BJ (cell line): ENCODE measurements around the gene SH3BP2. TPM values are rescaled to one million over a fixed set of nuclear protein-coding genes. Genes with fewer than 3 reads are reported as not detected.

Source experiments
- CTCF ChIA-PET: fragments of 350-600 bp; formaldehyde crosslinking; extraction: SDS; loops from one replicate; lab custom pipeline; 2021; ENCODE audit warnings: antibody characterized with exemption, inconsistent platforms; lab: Yijun Ruan, JAX
- POLR2A ChIA-PET: fragments of 300-600 bp; sonication (Branson Sonifier 250); formaldehyde crosslinking; extraction: SDS; loops from one replicate; lab custom pipeline; 2021; ENCODE audit warnings: antibody characterized with exemption; lab: Charles Lee
- DNase-seq: peaks from one replicate; pipeline ENCODE4 v3.0.0-alpha.2; 2011; ENCODE audit warnings: low read depth
- H3K27me3 ChIP-seq: 2 replicates; pipeline ENCODE4 v1.6.0; 2011; ENCODE audit warnings: low read length; ENCODE audit not compliant: control insufficient read depth, insufficient read depth
- H3K36me3 ChIP-seq: 2 replicates; pipeline ENCODE4 v1.5.1; 2011; ENCODE audit warnings: low read length; ENCODE audit not compliant: control insufficient read depth, insufficient read depth
- H3K4me3 ChIP-seq: 2 replicates; pipeline ENCODE4 v1.5.1; 2011; ENCODE audit warnings: low read depth, mild to moderate bottlenecking, control low read depth, low read length
- CTCF ChIP-seq: IDR thresholded peaks from 2 replicates; pipeline ENCODE4 v1.5.1; 2011; ENCODE audit warnings: low read depth, mild to moderate bottlenecking, control low read depth, inconsistent platforms, low read length, moderate library complexity; ENCODE audit not compliant: insufficient read depth
- polyA plus RNA-seq: library from polyadenylated mRNA; depleted of rRNA; stranded (reverse); fragments of >200 nt; gene quantifications from 2 replicates; pipeline ENCODE4 v1.2.3, GENCODE V29; 2011

SH3BP2 gene
- polyA plus RNA-seq, 1 experiment = 42.2 TPM

- Histone ChIP-seq H3K27me3 (no peaks in the 10 kb centered on the region), H3K4me3 (no peak overlapping the region), H3K36me3 (peaks cover 52% of the 10 kb centered on the region)
- no peak for TF ChIP-seq CTCF
- DNase-seq = no peak
- POLR2A ChIA-PET = no interaction called here
- CTCF ChIA-PET = no interaction called here
These were observed 40.2 kb downstream of the SH3BP2 start for GRCh38 chr4:2832981-2833670.

- ChIA-PET POLR2A (no interaction called here), CTCF (no interaction called here)
- peaks cover 49% of the 10 kb centered on the region for H3K36me3 ChIP-seq
These were observed 40.8 kb downstream of the SH3BP2 start for GRCh38 chr4:2833671-2834000.

GRCh38 chr4:2834001-2834921, 41.4 kb downstream of the SH3BP2 start:
- ChIA-PET CTCF (no interaction called here), POLR2A (no interaction called here)
- Histone ChIP-seq H3K4me3 (no peak overlapping the region), H3K27me3 (no peaks in the 10 kb centered on the region), H3K36me3 (peaks cover 44% of the 10 kb centered on the region)
- no peak for TF ChIP-seq CTCF
- no peak for DNase-seq

More at GRCh38 chr4:2833671-2834000, 40.8 kb downstream of the SH3BP2 start:
- H3K27me3 ChIP-seq = no peaks in the 10 kb centered on the region
- no peak for TF ChIP-seq CTCF
- no peak overlapping the region for H3K4me3 ChIP-seq
- DNase-seq = no peak

GRCh38 chr4:2835978-2836377, 43.1 kb downstream of the SH3BP2 start:
- TF ChIP-seq CTCF = no peak
- no peak overlapping the region for H3K4me3 ChIP-seq
- peaks cover 33% of the 10 kb centered on the region for H3K36me3 ChIP-seq
- ChIA-PET CTCF (no interaction called here), POLR2A (no interaction called here)
- DNase-seq = no peak
- H3K27me3 ChIP-seq = no peaks in the 10 kb centered on the region

GRCh38 chr4:2836391-2836859, 43.5 kb downstream of the SH3BP2 start:
- ChIA-PET POLR2A (no interaction called here), CTCF (no interaction called here)
- Histone ChIP-seq H3K36me3 (peaks cover 31% of the 10 kb centered on the region), H3K27me3 (no peaks in the 10 kb centered on the region), H3K4me3 (no peak overlapping the region)
- DNase-seq = no peak
- TF ChIP-seq CTCF = no peak
